ENCODE data around the gene FGFBP2.

DNA sequence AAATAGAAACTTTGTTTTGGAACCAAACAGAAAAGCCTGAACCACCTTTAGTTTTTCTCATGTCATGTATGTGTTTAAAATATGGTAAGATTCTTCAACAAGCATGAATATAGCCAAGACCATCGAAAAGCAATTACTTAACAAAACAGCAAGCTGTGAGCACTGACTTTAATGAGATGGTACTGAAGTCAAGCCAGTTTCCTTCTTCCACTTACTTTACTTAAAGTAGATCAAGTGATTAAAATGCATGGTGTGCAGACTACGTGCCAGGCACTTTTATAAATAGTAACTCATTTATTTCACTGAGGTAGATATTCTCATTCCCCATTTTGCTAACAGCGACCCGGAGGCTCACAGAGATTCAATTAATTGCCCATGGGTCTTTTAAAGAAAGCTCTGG is 46.2 kb upstream of the FGFBP2 start:
- TF ChIP-seq, protein P1, sequence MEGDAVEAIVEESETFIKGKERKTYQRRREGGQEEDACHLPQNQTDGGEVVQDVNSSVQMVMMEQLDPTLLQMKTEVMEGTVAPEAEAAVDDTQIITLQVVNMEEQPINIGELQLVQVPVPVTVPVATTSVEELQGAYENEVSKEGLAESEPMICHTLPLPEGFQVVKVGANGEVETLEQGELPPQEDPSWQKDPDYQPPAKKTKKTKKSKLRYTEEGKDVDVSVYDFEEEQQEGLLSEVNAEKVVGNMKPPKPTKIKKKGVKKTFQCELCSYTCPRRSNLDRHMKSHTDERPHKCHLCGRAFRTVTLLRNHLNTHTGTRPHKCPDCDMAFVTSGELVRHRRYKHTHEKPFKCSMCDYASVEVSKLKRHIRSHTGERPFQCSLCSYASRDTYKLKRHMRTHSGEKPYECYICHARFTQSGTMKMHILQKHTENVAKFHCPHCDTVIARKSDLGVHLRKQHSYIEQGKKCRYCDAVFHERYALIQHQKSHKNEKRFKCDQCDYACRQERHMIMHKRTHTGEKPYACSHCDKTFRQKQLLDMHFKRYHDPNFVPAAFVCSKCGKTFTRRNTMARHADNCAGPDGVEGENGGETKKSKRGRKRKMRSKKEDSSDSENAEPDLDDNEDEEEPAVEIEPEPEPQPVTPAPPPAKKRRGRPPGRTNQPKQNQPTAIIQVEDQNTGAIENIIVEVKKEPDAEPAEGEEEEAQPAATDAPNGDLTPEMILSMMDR (IDR thresholded peaks at IDR 0.05 in 2 of 3, conservative IDR thresholded peaks at IDR 0.05 in 1 of 3; ENCODE audit: control insufficient read depth in 2 of 3, extremely low read depth in 1 of 3, insufficient read depth in 1 of 3, low read depth in 3 of 3, low read length in 3 of 3): no peak
- no peak for TF ChIP-seq ETV6 (conservative IDR thresholded peaks at IDR 0.05 in 1 of 2, IDR thresholded peaks at IDR 0.05 in 1 of 2; ENCODE audit: borderline replicate concordance in 1 of 2, low read depth in 1 of 2)
- no peak for TF ChIP-seq BACH1 (IDR thresholded peaks at IDR 0.05; ENCODE audit: borderline replicate concordance)
- no peak for TF ChIP-seq JUND (IDR thresholded peaks at IDR 0.05; ENCODE audit: low read depth, low read length)
- TF ChIP-seq TCF12 (IDR thresholded peaks at IDR 0.05; ENCODE audit: low read depth, low read length): no peak
- no peak for TF ChIP-seq POLR2A (IDR thresholded peaks at IDR 0.05; ENCODE audit: low read depth, low read length)

Measured in GM12878 (cell line).